ENCODE results near the gene GPC5. TPM values are rescaled to one million over a fixed set of nuclear protein-coding genes. Genes with fewer than 3 reads are reported as not detected.

GPC5 gene
- total RNA-seq, 1 experiment from 2014 or later = 0.15 TPM

DNA sequence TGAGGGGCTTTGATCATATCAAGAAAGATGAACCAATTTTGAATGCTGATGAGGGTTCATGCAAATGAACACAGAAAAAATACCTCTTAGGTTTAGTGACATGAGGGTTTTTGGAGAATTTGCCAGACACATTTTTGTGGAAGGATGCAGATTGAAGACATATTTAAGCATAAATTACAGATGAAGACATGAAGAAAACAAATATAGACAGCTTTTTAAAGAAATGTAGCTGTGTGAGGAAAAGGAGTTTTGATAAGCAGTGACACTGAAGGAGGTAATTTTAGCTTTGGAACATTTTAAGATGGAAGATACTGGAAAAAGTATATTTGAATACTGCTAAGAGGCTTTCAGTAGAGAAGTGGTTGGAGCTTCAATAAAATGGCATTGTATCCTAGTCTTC, 1017.4 kb downstream of the GPC5 start:
- Mint-ChIP-seq H3K4me3 (no peak overlapping the region), H3K27ac (no peak overlapping the region), H3K36me3 (ENCODE audit: insufficient read depth in 1 of 3, low read depth in 3 of 3) (no peaks in the 10 kb centered on the region), H3K9me3 (no peaks in the 10 kb centered on the region), H3K4me1 (no peaks in the 10 kb centered on the region), H3K27me3 (ENCODE audit: low read depth) (peaks cover 4% of the 10 kb centered on the region; the same call in 1 of the 2 replicates)
- Histone ChIP-seq H3K4me1 (ENCODE audit: insufficient read depth, low read length) (no peaks in the 10 kb centered on the region), H3K23ac (ENCODE audit: insufficient read length, low read depth, low read length) (no peak overlapping the region), H3K27ac (ENCODE audit: insufficient read length, low read depth, low read length) (no peak overlapping the region), H3K9ac (ENCODE audit: extremely low read depth, insufficient read length, low read length) (no peak overlapping the region), H2BK5ac (ENCODE audit: insufficient read length, low read length) (no peak overlapping the region), H3K18ac (ENCODE audit: insufficient read length, low read depth, low read length) (no peak overlapping the region), H2AFZ (ENCODE audit: low read length) (no peak overlapping the region), H3K4me2 (ENCODE audit: insufficient read depth, insufficient read length, low read length) (no peak overlapping the region), H4K91ac (ENCODE audit: insufficient read length, low read depth, low read length) (no peak overlapping the region), H4K5ac (ENCODE audit: insufficient read length, low read depth, low read length) (no peak overlapping the region), H3K9me3 (ENCODE audit: control insufficient read depth, low read depth, low read length) (no peaks in the 10 kb centered on the region), H4K20me1 (ENCODE audit: control insufficient read depth, insufficient read depth, insufficient read length) (no peaks in the 10 kb centered on the region), H3K27me3 (ENCODE audit: insufficient read depth, low read length) (no peaks in the 10 kb centered on the region), H3K4ac (ENCODE audit: low read depth, low read length) (no peak overlapping the region), H2BK15ac (ENCODE audit: low read depth, low read length) (no peak overlapping the region), H2AK5ac (ENCODE audit: insufficient read length, low read length) (no peak overlapping the region), H3K56ac (ENCODE audit: insufficient read length, low read depth, low read length) (no peak overlapping the region), H3K14ac (ENCODE audit: insufficient read depth, low read length) (no peak overlapping the region), H2BK12ac (ENCODE audit: insufficient read length, low read depth, low read length) (no peak overlapping the region), H2BK120ac (ENCODE audit: low read depth, low read length, poor library complexity, severe bottlenecking) (no peak overlapping the region), H4K8ac (replicated peaks; ENCODE audit: insufficient read length, low read depth, low read length) (no peak overlapping the region), H3K79me2 (ENCODE audit: insufficient read depth, low read length) (no peaks in the 10 kb centered on the region), H3K23me2 (ENCODE audit: insufficient read length, low read depth, low read length, poor library complexity, severe bottlenecking) (no peaks in the 10 kb centered on the region), H2BK20ac (ENCODE audit: low read depth, low read length, poor library complexity, severe bottlenecking) (no peak overlapping the region), H3T11ph (ENCODE audit: low read length) (no peak overlapping the region), H3K79me1 (ENCODE audit: insufficient read depth, low read depth, low read length, poor library complexity, severe bottlenecking) (no peaks in the 10 kb centered on the region)
- TF ChIP-seq, protein P1, sequence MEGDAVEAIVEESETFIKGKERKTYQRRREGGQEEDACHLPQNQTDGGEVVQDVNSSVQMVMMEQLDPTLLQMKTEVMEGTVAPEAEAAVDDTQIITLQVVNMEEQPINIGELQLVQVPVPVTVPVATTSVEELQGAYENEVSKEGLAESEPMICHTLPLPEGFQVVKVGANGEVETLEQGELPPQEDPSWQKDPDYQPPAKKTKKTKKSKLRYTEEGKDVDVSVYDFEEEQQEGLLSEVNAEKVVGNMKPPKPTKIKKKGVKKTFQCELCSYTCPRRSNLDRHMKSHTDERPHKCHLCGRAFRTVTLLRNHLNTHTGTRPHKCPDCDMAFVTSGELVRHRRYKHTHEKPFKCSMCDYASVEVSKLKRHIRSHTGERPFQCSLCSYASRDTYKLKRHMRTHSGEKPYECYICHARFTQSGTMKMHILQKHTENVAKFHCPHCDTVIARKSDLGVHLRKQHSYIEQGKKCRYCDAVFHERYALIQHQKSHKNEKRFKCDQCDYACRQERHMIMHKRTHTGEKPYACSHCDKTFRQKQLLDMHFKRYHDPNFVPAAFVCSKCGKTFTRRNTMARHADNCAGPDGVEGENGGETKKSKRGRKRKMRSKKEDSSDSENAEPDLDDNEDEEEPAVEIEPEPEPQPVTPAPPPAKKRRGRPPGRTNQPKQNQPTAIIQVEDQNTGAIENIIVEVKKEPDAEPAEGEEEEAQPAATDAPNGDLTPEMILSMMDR (conservative IDR thresholded peaks at IDR 0.05) = no peak
- no peak for DNase-seq

All from H9 (cell line).